Stimulated activated CD4-positive, alpha-beta T cell treated with anti-CD3 and anti-CD28 coated beads, Interleukin-4, amount 100 ng/mL, for 24 hours (primary cell): ENCODE measurements around the gene EIF4G1.
"Not testable (repeated sequence)": the region's sequence is repeated elsewhere in the genome, so short reads cannot be mapped to it uniquely, and the experiment has no call there.

ENCODE experiments used
- DNase-seq: peaks from one replicate; pipeline ENCODE4 v3.0.0-alpha.2; 2020

The EIF4G1 gene, protein sequence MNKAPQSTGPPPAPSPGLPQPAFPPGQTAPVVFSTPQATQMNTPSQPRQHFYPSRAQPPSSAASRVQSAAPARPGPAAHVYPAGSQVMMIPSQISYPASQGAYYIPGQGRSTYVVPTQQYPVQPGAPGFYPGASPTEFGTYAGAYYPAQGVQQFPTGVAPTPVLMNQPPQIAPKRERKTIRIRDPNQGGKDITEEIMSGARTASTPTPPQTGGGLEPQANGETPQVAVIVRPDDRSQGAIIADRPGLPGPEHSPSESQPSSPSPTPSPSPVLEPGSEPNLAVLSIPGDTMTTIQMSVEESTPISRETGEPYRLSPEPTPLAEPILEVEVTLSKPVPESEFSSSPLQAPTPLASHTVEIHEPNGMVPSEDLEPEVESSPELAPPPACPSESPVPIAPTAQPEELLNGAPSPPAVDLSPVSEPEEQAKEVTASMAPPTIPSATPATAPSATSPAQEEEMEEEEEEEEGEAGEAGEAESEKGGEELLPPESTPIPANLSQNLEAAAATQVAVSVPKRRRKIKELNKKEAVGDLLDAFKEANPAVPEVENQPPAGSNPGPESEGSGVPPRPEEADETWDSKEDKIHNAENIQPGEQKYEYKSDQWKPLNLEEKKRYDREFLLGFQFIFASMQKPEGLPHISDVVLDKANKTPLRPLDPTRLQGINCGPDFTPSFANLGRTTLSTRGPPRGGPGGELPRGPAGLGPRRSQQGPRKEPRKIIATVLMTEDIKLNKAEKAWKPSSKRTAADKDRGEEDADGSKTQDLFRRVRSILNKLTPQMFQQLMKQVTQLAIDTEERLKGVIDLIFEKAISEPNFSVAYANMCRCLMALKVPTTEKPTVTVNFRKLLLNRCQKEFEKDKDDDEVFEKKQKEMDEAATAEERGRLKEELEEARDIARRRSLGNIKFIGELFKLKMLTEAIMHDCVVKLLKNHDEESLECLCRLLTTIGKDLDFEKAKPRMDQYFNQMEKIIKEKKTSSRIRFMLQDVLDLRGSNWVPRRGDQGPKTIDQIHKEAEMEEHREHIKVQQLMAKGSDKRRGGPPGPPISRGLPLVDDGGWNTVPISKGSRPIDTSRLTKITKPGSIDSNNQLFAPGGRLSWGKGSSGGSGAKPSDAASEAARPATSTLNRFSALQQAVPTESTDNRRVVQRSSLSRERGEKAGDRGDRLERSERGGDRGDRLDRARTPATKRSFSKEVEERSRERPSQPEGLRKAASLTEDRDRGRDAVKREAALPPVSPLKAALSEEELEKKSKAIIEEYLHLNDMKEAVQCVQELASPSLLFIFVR (N-terminal part only)

DNA sequence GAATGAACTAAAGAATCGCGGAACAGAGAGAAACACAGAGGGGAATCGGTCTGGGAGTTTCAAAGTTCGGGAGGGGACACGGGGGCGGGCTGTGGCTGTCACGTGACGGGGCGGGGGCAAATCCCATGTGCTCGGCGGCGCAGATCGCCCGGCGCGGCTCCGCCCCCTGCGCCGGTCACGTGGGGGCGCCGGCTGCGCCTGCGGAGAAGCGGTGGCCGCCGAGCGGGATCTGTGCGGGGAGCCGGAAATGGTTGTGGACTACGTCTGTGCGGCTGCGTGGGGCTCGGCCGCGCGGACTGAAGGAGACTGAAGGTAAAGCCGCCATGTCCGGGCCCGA lies at the start of gene EIF4G1:
Gene EIF4G1 (plus strand): TSS at position 244 of the 337 bp plus-strand sequence. CDS start 1,191 bp downstream, outside the sequence.
- peak; percentile 93 for DNase-seq

DNA sequence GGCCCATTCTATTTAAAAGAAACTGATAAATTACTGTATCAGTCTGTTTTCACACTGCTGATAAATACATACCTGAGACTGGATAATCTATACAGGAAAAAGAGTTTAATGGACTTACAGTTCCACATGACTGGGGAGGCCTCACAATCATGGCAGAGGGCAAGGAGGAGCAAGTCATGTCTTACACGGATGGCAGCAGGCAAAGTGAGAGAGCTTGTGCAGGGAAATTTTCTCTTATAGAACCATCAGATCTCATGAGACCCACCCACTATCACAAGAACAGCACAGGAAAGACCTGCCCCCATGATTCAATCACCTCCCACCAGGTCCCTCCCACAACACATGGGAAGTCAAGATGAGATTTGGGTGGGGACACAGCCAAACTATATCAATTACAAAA lies 47.2 kb upstream of the EIF4G1 start:
- not testable (repeated sequence) for DNase-seq

- DNase-seq = no peak
Observed at GRCh38 chr3:184272269-184272668, 42.1 kb upstream of the EIF4G1 start.

GRCh38 chr3:184275381-184275701 lies 39.1 kb upstream of the EIF4G1 start:
- no peak for DNase-seq

DNA sequence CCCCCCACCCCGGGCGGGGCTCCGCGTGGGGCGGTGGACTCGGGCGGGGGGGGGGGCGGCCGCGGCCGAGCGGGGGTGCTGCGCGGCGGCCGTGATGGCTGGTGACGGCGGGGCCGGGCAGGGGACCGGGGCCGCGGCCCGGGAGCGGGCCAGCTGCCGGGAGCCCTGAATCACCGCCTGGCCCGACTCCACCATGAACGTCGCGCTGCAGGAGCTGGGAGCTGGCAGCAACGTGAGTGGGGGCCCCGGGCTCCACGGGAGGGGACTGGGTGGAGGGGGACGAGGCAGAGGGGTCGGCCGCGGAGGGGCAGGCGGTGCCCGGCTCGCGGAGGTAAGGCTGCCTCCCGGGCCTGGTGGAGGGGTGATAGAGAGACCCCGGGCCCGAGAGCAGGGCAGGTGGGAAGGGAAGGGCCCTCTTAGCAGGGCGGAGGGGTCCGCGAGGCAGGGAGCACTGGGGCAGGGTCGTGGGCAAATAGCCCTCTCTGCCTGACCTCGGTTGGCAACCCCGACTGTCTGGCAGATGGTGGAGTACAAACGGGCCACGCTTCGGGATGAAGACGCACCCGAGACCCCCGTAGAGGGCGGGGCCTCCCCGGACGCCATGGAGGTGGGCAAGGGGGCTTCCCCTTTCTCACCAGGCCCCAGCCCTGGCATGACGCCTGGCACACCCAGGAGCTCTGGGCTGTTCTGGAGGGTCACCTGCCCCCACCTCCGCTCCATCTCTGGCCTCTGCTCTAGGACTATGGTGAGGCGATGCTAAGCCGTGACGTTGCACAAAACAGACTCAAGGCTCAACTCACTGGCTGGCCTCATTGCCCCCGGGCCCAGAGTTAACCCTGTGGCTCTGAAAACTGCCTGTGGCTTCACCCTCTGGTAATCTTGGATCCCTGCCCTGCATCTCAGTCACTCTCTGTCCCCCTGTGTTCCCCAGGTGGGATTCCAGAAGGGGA lies 38.2 kb upstream of the EIF4G1 start, which contains the start of gene ECE2:
Gene ECE2 (plus strand): TSS at position 62 of the 950 bp plus-strand sequence. CDS start 132 bp downstream, at position 194.
- DNase-seq = no peak

DNA sequence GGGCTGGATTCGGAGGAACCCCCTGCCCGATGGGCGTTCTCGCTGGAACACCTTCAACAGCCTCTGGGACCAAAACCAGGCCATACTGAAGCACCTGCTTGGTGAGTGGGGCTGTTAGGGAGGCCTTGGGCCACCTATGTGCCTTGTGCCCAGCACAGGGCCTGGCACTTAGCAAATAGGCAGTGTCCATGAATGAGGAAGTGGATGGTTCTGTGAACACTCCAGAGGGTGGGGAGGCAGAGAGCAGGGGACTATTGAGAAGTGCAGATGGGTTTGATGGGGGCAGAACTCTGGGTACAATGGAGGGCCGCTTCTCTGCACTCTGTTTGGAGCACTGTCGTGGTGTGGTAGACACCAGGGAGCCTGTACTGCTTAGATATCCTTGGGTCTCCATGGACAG lies 37.0 kb upstream of the EIF4G1 start:
- no peak for DNase-seq

DNA sequence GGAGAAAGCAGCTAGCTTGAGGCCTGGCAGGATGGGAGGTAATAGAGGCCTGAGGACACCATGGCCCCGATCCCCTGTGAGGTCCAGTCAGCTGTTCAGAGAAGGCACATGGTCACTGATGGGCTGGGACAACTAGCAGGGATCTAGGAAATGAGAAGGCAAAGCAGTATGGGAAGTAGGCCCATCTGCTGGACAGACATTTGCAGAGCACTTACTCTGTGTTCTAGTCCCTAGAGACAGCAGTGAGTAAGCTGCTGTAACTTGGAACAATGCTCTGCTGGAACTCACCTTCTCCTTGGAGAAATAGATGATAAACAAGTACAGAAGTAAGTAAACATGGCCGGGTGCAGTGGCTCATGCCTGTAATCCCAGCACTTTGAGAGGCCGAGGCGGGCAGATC lies 31.5 kb upstream of the EIF4G1 start:
- DNase-seq = no peak

DNA sequence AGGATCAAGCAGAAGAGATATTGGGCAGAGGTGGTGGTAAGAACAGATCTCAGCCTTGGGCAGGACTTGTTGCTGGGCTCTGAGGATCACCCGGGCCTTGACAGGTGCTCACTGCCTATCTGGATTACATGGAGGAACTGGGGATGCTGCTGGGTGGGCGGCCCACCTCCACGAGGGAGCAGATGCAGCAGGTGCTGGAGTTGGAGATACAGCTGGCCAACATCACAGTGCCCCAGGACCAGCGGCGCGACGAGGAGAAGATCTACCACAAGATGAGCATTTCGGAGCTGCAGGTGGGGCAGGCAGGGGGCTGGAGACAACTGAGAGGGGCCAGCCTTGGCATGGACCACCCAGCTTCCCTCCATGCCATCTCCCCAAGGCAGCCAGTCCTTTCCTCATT lies 30.7 kb upstream of the EIF4G1 start:
- DNase-seq = no peak

- DNase-seq = no peak
Observed at GRCh38 chr3:184284696-184285095, 29.7 kb upstream of the EIF4G1 start.

GRCh38 chr3:184289426-184289938 lies 24.9 kb upstream of the EIF4G1 start:
- DNase-seq = peak; percentile 73

DNA sequence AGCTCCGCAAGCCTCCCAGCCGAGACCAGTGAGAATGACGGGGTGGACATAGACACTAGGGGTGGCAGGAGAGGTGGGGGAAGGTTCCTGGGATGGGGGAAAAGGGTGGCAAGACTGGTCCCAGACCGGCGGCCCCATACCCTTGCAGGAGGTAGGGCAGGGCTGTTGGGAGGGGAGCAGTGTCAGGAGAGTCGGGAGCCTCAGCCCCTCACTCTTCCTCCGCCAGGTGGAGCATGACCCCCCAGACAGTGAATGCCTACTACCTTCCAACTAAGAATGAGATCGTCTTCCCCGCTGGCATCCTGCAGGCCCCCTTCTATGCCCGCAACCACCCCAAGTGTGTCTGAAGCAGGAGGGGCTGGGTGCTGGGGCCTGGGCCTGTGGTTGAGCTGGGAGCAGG lies 24.1 kb upstream of the EIF4G1 start:
- no peak for DNase-seq

GRCh38 chr3:184291044-184291737 lies 23.2 kb upstream of the EIF4G1 start:
- no peak for DNase-seq

DNA sequence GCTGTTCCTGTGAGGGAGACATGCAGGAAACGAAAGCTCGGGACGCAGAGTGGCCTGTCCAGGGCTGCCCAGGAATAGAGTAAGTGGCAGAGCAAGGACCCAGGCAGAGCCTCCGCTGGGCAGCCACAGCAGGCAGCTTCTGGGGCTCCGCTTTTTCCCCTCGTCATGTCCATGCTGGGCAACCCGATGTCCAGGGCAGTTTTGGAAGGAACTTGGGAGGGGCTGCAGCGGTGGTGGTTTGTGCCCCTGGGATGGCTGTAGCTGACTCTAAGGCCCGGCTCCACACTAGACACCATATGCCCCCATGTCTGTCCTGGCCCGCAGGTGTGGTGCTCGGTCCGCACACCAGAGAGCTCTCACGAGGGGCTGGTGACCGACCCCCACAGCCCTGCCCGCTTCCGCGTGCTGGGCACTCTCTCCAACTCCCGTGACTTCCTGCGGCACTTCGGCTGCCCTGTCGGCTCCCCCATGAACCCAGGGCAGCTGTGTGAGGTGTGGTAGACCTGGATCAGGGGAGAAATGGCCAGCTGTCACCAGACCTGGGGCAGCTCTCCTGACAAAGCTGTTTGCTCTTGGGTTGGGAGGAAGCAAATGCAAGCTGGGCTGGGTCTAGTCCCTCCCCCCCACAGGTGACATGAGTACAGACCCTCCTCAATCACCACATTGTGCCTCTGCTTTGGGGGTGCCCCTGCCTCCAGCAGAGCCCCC lies 22.5 kb upstream of the EIF4G1 start:
- no peak for DNase-seq

- DNase-seq = no peak
Observed at GRCh38 chr3:184295771-184296170, 18.6 kb upstream of the EIF4G1 start.

- no peak for DNase-seq
Observed at GRCh38 chr3:184296616-184297015, 17.8 kb upstream of the EIF4G1 start.

GRCh38 chr3:184298759-184299487 lies 15.5 kb upstream of the EIF4G1 start, which contains the start of gene PSMD2:
PSMD2 (plus strand) TSS chr3:184299241; CDS start chr3:184299267, 26 bp downstream.
- DNase-seq = peak; percentile 98

GRCh38 chr3:184299488-184300377 lies 14.7 kb upstream of the EIF4G1 start:
- DNase-seq = no peak

DNA sequence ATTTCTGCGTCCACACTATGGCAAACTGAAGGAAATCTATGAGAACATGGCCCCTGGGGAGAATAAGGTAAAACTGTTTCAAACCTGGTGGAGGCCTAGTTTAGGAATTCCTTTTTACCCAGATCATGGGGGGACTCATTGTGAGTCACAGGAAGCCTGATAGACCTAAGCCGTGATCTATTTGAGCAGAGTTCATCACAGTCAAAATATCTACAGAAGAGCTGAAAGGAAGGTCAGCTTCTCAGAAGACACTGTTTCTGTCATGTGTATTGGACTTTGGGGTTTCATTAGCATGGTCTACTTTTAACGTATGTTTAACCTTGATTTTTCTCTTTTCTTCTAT lies 14.1 kb upstream of the EIF4G1 start:
- DNase-seq = no peak

GRCh38 chr3:184305577-184305976 lies 8.8 kb upstream of the EIF4G1 start:
- DNase-seq = no peak
